Testis (tissue), 3 donors: ENCODE data around the gene TMEM212. TPM values are rescaled to one million over a fixed set of nuclear protein-coding genes. Genes with fewer than 3 reads are reported as not detected.

ENCODE experiments used
- DNase-seq: peaks from one replicate; pipeline ENCODE4 v3.0.0-alpha.2; 2019
- H3K27ac ChIP-seq, 2 donors: fragments of 200-600 bp; sonication (generic); one replicate each; pipeline ENCODE4 v1.5.1; 2019
- H3K27me3 ChIP-seq: fragments of 200-600 bp; sonication (generic); one replicate; pipeline ENCODE4 v1.5.1; 2019
- H3K36me3 ChIP-seq: fragments of 200-600 bp; sonication (generic); one replicate; pipeline ENCODE4 v1.5.1; 2017; ENCODE audit warnings: low read depth; ENCODE audit errors: missing control alignments
- H3K4me1 ChIP-seq: fragments of 200-600 bp; sonication (generic); one replicate; pipeline ENCODE4 v1.5.1; 2019
- H3K4me3 ChIP-seq, 2 donors: fragments of 200-600 bp; sonication (generic); one replicate each; pipeline ENCODE4 v1.5.1; 2017 to 2019
- H3K9me3 ChIP-seq: fragments of 200-600 bp; sonication (generic); one replicate; pipeline ENCODE4 v1.5.1; 2017
- CTCF ChIP-seq, 3 experiments: fragments of 450-650 bp in 2 of 3; fragments of 200-600 bp in 1 of 3; sonication (generic) in 1 of 3; IDR thresholded peaks; one replicate each; pipeline ENCODE4 v1.5.1; 2016 to 2019; ENCODE audit warnings: antibody characterized with exemption in 3 of 3, mild to moderate bottlenecking in 2 of 3, moderate library complexity in 1 of 3
- POLR2A ChIP-seq: fragments of 450-650 bp; IDR thresholded peaks from one replicate; pipeline ENCODE4 v1.6.1; 2017; ENCODE audit warnings: antibody characterized with exemption, mild to moderate bottlenecking, moderate library complexity
- WGBS, 2 donors: methylation state at CpG; one replicate each; pipeline ENCODE4 v1.1.5; 2018; 5-methylcytosine and 5-hydroxymethylcytosine counted together
- intact Hi-C: fragments of 100-400 bp; cut with DNase I; formaldehyde crosslinking; loops from one replicate; pipeline ENCODE4 v1.15.1; 2023; ENCODE audit warnings: low total_unique reads
- polyA plus RNA-seq: library from polyadenylated mRNA; stranded (reverse); fragments of 350-450 nt; fragmentation: Illumina TruSeq; extraction: RNeasy Lipid Tissue Mini Kit (QIAGEN cat#74804); gene quantifications from one replicate; pipeline ENCODE4 v1.2.3, GENCODE V29; 2014; ENCODE audit warnings: low read depth, low replicate concordance; ENCODE audit not compliant: insufficient read depth
- total RNA-seq, 2 donors: library from RNA; depleted of rRNA; stranded (reverse); fragments of >200 nt; gene quantifications; one replicate each; pipeline ENCODE4 v1.2.3, GENCODE V29; 2016

Gene TMEM212
- total and polyA plus RNA-seq, 3 donors from 2014 or later: 1.8 to 4.3 (median 2.5) TPM

GRCh38 chr3:171799501-171799900 lies 43.6 kb upstream of the TMEM212 start:
- Histone ChIP-seq H3K4me3 (no peak overlapping the region), H3K36me3 (no peaks in the 10 kb centered on the region)
- TF ChIP-seq POLR2A (no peak), CTCF (IDR thresholded peaks at IDR 0.05) (no peak)

DNA sequence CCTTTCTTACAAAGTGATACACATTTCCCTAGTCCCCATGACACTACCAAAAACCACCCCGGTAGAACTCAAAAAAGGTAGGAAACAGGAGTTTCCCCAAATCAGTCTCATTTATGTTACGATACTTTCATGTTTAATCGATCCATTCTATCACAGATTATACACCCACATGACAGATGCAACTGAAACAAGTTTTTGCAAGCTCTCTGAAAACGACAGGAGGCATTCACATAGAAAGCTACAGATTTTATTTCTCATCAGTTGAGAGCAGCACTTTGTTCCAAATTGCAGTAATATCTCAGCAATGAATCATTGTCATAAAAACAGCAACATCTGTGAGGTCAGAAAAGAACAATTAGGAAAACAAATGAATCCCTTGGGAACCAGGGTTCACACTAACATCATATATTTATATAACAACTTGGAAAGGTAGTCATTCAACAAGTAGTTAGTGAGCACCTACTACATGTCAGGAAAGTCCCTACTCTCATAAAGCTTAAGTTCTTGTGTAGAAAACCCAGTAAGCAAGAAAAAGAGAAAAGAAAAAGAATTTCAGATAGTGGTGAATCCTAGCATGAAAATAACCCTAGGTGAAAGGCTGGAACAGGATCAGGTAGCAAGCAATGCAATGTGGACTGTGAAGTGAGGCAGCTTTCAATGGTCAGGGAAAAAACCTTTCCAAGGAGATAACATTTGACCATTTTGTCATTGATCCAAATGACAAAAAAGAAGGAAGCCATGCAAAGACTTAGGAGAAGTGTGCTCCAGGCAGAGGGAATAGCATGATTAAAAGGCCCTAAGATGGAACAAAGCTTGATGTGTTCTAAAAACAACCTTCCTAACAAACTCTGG lies 41.2 kb upstream of the TMEM212 start:
- peaks cover 3% of the 10 kb centered on the region for H3K4me1 ChIP-seq
- no peaks in the 10 kb centered on the region for H3K27me3 ChIP-seq
- no peak for DNase-seq
- no peak for TF ChIP-seq POLR2A
- TF ChIP-seq CTCF (IDR thresholded peaks at IDR 0.05): no peak
- intact Hi-C loops: no loop called here
- no peaks in the 10 kb centered on the region for H3K36me3 ChIP-seq
- WGBS, 2 donors: 38 to 72% methylated on average over 4 of the region's 4 CpGs
- H3K4me3 ChIP-seq: no peak overlapping the region
- H3K9me3 ChIP-seq: no peaks in the 10 kb centered on the region
- no peak overlapping the region for H3K27ac ChIP-seq

More at GRCh38 chr3:171799501-171799900, 43.6 kb upstream of the TMEM212 start:
- Histone ChIP-seq H3K27ac (no peak overlapping the region), H3K4me1 (peaks cover under 1% of the 10 kb centered on the region), H3K9me3 (no peaks in the 10 kb centered on the region), H3K27me3 (no peaks in the 10 kb centered on the region)
- intact Hi-C loops: no loop called here
- 90 to 96% methylated on average over 1 of the region's 1 CpG for WGBS, 2 donors
- DNase-seq: no peak

- no peaks in the 10 kb centered on the region for H3K9me3 ChIP-seq
- intact Hi-C loops: no loop called here
- peaks cover 3% of the 10 kb centered on the region for H3K4me1 ChIP-seq
- no peak overlapping the region for H3K4me3 ChIP-seq
- TF ChIP-seq POLR2A (no peak), CTCF (IDR thresholded peaks at IDR 0.05) (no peak)
- H3K36me3 ChIP-seq: no peaks in the 10 kb centered on the region
- no peak overlapping the region for H3K27ac ChIP-seq
- 80 to 92% methylated on average over 3 of the region's 3 CpGs for WGBS, 2 donors
- no peaks in the 10 kb centered on the region for H3K27me3 ChIP-seq
- DNase-seq: no peak
Observed at GRCh38 chr3:171802590-171802956, 40.6 kb upstream of the TMEM212 start.

DNA sequence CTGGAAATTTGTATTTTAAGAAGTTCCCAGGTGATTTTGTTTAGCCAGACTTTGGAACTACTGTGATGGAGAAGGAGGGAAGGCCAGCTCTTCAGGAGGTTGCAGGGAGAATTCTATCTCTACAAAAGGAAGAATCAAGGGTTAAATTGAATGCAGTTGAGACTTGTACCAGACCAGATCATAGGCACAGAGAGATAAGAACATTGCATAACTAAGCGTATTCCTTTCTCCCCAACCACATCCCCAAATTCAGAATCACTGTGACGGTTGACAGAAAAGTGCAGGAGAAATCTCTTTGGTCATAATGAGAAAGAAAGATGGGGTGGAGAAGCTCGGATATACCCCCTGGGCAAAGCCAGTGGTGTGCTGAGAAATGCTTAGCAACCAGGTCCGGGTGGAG lies 40.1 kb upstream of the TMEM212 start:
- intact Hi-C loops: no loop called here
- Histone ChIP-seq H3K9me3 (no peaks in the 10 kb centered on the region), H3K27me3 (no peaks in the 10 kb centered on the region), H3K36me3 (no peaks in the 10 kb centered on the region), H3K4me3 (no peak overlapping the region), H3K4me1 (peaks cover 3% of the 10 kb centered on the region), H3K27ac (no peak overlapping the region)
- TF ChIP-seq POLR2A (no peak), CTCF (IDR thresholded peaks at IDR 0.05) (no peak)
- 90 to 91% methylated on average over 4 of the region's 4 CpGs for WGBS, 2 donors
- no peak for DNase-seq
